ENCODE measurements around the gene RNF213. TPM values are rescaled to one million over a fixed set of nuclear protein-coding genes. Genes with fewer than 3 reads are reported as not detected.

The RNF213 gene
- total RNA-seq, 4 donors from 2014 or later = 57.8 to 197 (median 94.1) TPM

DNA sequence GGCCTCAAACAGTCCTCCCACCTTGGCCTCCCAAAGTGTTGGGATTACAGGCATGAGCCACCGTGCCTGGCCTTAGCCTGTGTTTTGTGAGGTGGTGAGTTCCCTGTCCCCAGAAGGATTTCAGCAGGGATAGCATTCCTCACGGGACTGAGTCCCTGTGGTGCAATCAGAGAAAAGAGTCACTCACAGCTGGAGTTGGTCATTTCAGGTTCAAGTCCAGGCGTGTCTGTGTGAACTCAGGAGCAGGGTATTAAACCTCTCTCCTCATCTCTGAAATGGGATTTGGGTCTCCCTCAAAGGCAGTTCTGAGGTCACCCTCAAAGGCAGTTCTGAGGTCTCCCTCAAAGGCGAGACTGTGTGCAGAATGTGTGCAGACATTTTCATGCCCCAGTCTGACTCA is 187.1 kb downstream of the RNF213 start:
- H3K27ac ChIP-seq = no peak overlapping the region
- no peak for DNase-seq (ENCODE audit: low spot score in 2 of 2)
- TF ChIP-seq POLR2A (IDR thresholded peaks at IDR 0.05) = no peak
- no peak for TF ChIP-seq EP300 (IDR thresholded peaks at IDR 0.05)
- TF ChIP-seq CTCF (IDR thresholded peaks at IDR 0.05) = no peak
- H3K36me3 ChIP-seq = no peaks in the 10 kb centered on the region
- WGBS = 86% methylated on average over 4 of the region's 4 CpGs
- no peaks in the 10 kb centered on the region for H3K9me3 ChIP-seq
- H3K27me3 ChIP-seq = no peaks in the 10 kb centered on the region
- H3K4me3 ChIP-seq = no peak overlapping the region
- no peaks in the 10 kb centered on the region for H3K4me1 ChIP-seq

Other genes starting within 250 kb of the RNF213 start
- gene TBC1D16, start 225.0 kb upstream of the RNF213 start, total RNA-seq = 10 to 100 TPM; 18.6 to 33.6 (median 22.7) TPM
- 1 to 10 TPM; 1.2 to 4.4 (median 2.9) TPM for gene CCDC40, start 224.2 kb upstream of the RNF213 start, total RNA-seq
- 10 to 100 TPM; 39.4 to 59.9 (median 45.3) TPM for gene GAA, start 159.3 kb upstream of the RNF213 start, total RNA-seq
- gene EIF4A3, start 113.7 kb upstream of the RNF213 start, total RNA-seq = 10 to 100 TPM; 59.8 to 69.2 (median 65.7) TPM
- gene CARD14, start 90.8 kb upstream of the RNF213 start, total RNA-seq = 10 to 100 TPM; 32.1 to 92.5 (median 45.3) TPM
- gene SGSH, start 40.5 kb upstream of the RNF213 start, total RNA-seq = 10 to 100 TPM; 27.0 to 79.3 (median 31.2) TPM
- gene SLC26A11, start 40.4 kb upstream of the RNF213 start, total RNA-seq = 10 to 100 TPM; 14.1 to 38.9 (median 26.5) TPM
- 10 to 100 TPM; 17.1 to 47.8 (median 19.3) TPM for gene ENDOV, start 154.3 kb downstream of the RNF213 start, total RNA-seq
- gene NPTX1, start 215.8 kb downstream of the RNF213 start, total RNA-seq = 1 to 10 TPM in 3 of 4 donors, under 1 TPM in 1; 0.72 to 4.2 (median 3.7) TPM